Testis (tissue), 2 donors: Measurements from ENCODE around the gene BMAL1.

ENCODE experiments used
- CTCF ChIP-seq, 3 experiments: fragments of 450-650 bp in 2 of 3; fragments of 200-600 bp in 1 of 3; sonication (generic) in 1 of 3; IDR thresholded peaks; one replicate each; pipeline ENCODE4 v1.5.1; 2016 to 2019; ENCODE audit warnings: antibody characterized with exemption in 3 of 3, mild to moderate bottlenecking in 2 of 3, moderate library complexity in 1 of 3
- POLR2A ChIP-seq: fragments of 450-650 bp; IDR thresholded peaks from one replicate; pipeline ENCODE4 v1.6.1; 2017; ENCODE audit warnings: antibody characterized with exemption, mild to moderate bottlenecking, moderate library complexity

- no peak for TF ChIP-seq CTCF (IDR thresholded peaks at IDR 0.05)
- no peak for TF ChIP-seq POLR2A
Measured at GRCh38 chr11:13297308-13297916, 19.8 kb downstream of the BMAL1 start.
